ENCODE measurements around the gene RPS6KB2.

- no peak for TF ChIP-seq EZH2phosphoT487 (IDR thresholded peaks at IDR 0.05; ENCODE audit: borderline replicate concordance, low read length)
- TF ChIP-seq CTCF (conservative IDR thresholded peaks at IDR 0.05; ENCODE audit: low read depth, low read length) = no peak
- TF ChIP-seq EZH2 (IDR thresholded peaks at IDR 0.05; ENCODE audit: low read length, unreplicated experiment) = no peak
These were observed 7.5 kb upstream of the RPS6KB2 start for GRCh38 chr11:67420646-67421429.

All from PC-3 (cell line).